HCT116 (cell line): Measurements from ENCODE around the gene DOK5. TPM values are rescaled to one million over a fixed set of nuclear protein-coding genes. Genes with fewer than 3 reads are reported as not detected.

Experiments
- ATAC-seq: fragments of 200-7000 bp; cut with Tn5 transposase; 2 replicates; pipeline ENCODE4 v1.9.1; 2020; ENCODE audit warnings: mild to moderate bottlenecking, moderate library complexity
- BruUV-seq: library from RNA; stranded (reverse); fragments of 400-500 nt; replicated peaks from 2 replicates; lab custom pipeline; 2021; lab: Mats Ljungman, UMichigan
- CTCF ChIA-PET: fragments of 300-600 bp; sonication (Branson Sonifier 250); formaldehyde crosslinking; loops from one replicate; lab custom pipeline; 2021; ENCODE audit warnings: antibody characterized with exemption; lab: Charles Lee
- POLR2A ChIA-PET: fragments of 300-600, 350-600 bp; sonication (Branson Sonifier 250); formaldehyde crosslinking; loops from one replicate; lab custom pipeline; 2021; ENCODE audit warnings: antibody characterized with exemption; lab: Charles Lee
- RAD21 ChIA-PET, 2 experiments: fragments of 300-600 bp; sonication (Branson Sonifier 250); formaldehyde crosslinking; loops; one replicate each; lab custom pipeline; 2023; ENCODE audit warnings: low total read pairs in 2 of 2; ENCODE audit not compliant: uncharacterized antibody in 2 of 2, unreplicated experiment in 2 of 2, low non-redundant PET in 1 of 2; lab: Charles Lee
- DNase-seq: peaks from one replicate; pipeline ENCODE4 v3.0.0-alpha.2; 2010; ENCODE audit warnings: low read depth, low spot score
- H2AFZ ChIP-seq: fragments of 200-600 bp; shearing (Covaris generic), sonication (generic); 2 replicates; pipeline ENCODE4 v1.6.1; 2017; ENCODE audit warnings: low read depth, mixed run types, mixed read lengths, antibody characterized with exemption, low read length; ENCODE audit not compliant: poor library complexity, severe bottlenecking
- H3K27ac ChIP-seq: 2 replicates; pipeline ENCODE4 v1.5.1; 2012; ENCODE audit warnings: low read depth, low read length
- H3K27me3 ChIP-seq: fragments of 200-600 bp; sonication (generic); 2 replicates; pipeline ENCODE4 v1.6.1; 2016; ENCODE audit warnings: mixed run types, low read length, mixed read lengths; ENCODE audit not compliant: insufficient read depth
- H3K36me3 ChIP-seq, 2 experiments: fragments of 200-500 bp in 1 of 2; fragments of 200-600 bp in 1 of 2; sonication (Bioruptor generic) in 1 of 2; sonication (generic) in 1 of 2; 2 replicates each; pipeline versions ENCODE4 v1.5.1 to v1.6.1; 2014 to 2016; ENCODE audit warnings: low read length in 2 of 2, inconsistent platforms in 1 of 2, mixed read lengths in 1 of 2, mixed run types in 1 of 2; ENCODE audit not compliant: insufficient read depth in 2 of 2, control insufficient read depth in 1 of 2
- H3K4me1 ChIP-seq, 2 experiments: fragments of 200-600 bp in 1 of 2; sonication (generic) in 1 of 2; 2 replicates each; pipeline versions ENCODE4 v1.5.1 to v1.6.1; 2012 to 2017; ENCODE audit warnings: low read length in 2 of 2, inconsistent platforms in 1 of 2, mild to moderate bottlenecking in 1 of 2, mixed read lengths in 1 of 2, mixed run types in 1 of 2, moderate library complexity in 1 of 2; ENCODE audit not compliant: insufficient read depth in 2 of 2, control insufficient read depth in 1 of 2
- H3K4me2 ChIP-seq: fragments of 200-600 bp; sonication (generic); 2 replicates; pipeline ENCODE4 v1.6.1; 2017; ENCODE audit warnings: mixed run types, low read length, mixed read lengths
- H3K4me3 ChIP-seq, 2 experiments: fragments of 200-600 bp in 1 of 2; sonication (generic) in 1 of 2; replicated peaks in 1 of 2; 2 replicates each; pipeline ENCODE4 v1.5.1; 2011 to 2016; ENCODE audit warnings: low read length in 2 of 2, control low read depth in 1 of 2, low read depth in 1 of 2, mild to moderate bottlenecking in 1 of 2, mixed read lengths in 1 of 2, mixed run types in 1 of 2
- H3K79me2 ChIP-seq: fragments of 200-600 bp; sonication (generic); 2 replicates; pipeline ENCODE4 v1.6.1; 2017; ENCODE audit warnings: mild to moderate bottlenecking, mixed run types, low read length, moderate library complexity, mixed read lengths; ENCODE audit not compliant: insufficient read depth
- H3K9ac ChIP-seq: fragments of 200-600 bp; sonication (generic); 2 replicates; pipeline ENCODE4 v1.6.1; 2016; ENCODE audit warnings: low read length, mixed read lengths
- H3K9me2 ChIP-seq: fragments of 200-600 bp; sonication (generic), shearing (Covaris generic); 2 replicates; pipeline ENCODE4 v1.6.1; 2017; ENCODE audit warnings: mixed run types, mild to moderate bottlenecking, moderate library complexity; ENCODE audit not compliant: insufficient read depth
- H3K9me3 ChIP-seq, 2 experiments: fragments of 200-500 bp in 1 of 2; fragments of 200-600 bp in 1 of 2; sonication (Bioruptor generic) in 1 of 2; sonication (generic) in 1 of 2; 2 replicates each; pipeline ENCODE4 v1.6.1; 2014 to 2017; ENCODE audit warnings: low read length in 2 of 2, mixed read lengths in 2 of 2, inconsistent platforms in 1 of 2, low read depth in 1 of 2, mild to moderate bottlenecking in 1 of 2, mixed run types in 1 of 2, moderate library complexity in 1 of 2; ENCODE audit not compliant: control insufficient read depth in 1 of 2, insufficient read depth in 1 of 2
- H4K20me1 ChIP-seq: fragments of 200-600 bp; sonication (generic), shearing (Covaris generic); 2 replicates; pipeline ENCODE4 v1.6.1; 2017; ENCODE audit warnings: mixed run types, mild to moderate bottlenecking, moderate library complexity; ENCODE audit not compliant: insufficient read depth
- ATF3 ChIP-seq: IDR thresholded peaks from 2 replicates; pipeline ENCODE4 v1.6.1; 2012
- CTCF ChIP-seq, 3 experiments: fragments of 200-600 bp in 1 of 3; sonication (generic) in 1 of 3; IDR thresholded peaks in 2 of 3; conservative IDR thresholded peaks in 1 of 3; 2 replicates each; pipeline ENCODE4 v1.5.1; 2012 to 2017; ENCODE audit warnings: low read depth in 2 of 3, low read length in 2 of 3, antibody characterized with exemption in 1 of 3, borderline replicate concordance in 1 of 3, control low read depth in 1 of 3, mild to moderate bottlenecking in 1 of 3, mixed read lengths in 1 of 3, mixed run types in 1 of 3, moderate library complexity in 1 of 3; ENCODE audit not compliant: insufficient read depth in 1 of 3
- RAD21 ChIP-seq: IDR thresholded peaks from 2 replicates; pipeline ENCODE4 v1.6.1; 2012; ENCODE audit warnings: low read depth, mild to moderate bottlenecking
- SIN3A ChIP-seq: IDR thresholded peaks from 2 replicates; pipeline ENCODE4 v1.6.1; 2012; ENCODE audit warnings: low read depth
- ZNF274 ChIP-seq: fragments of 200-500 bp; sonication (Bioruptor generic); IDR thresholded peaks from 2 replicates; pipeline ENCODE4 v1.6.1; 2014; ENCODE audit warnings: mild to moderate bottlenecking, low read depth, low read length, inconsistent platforms
- intact Hi-C: fragments of 100-400 bp; cut with micrococcal nuclease; formaldehyde crosslinking; loops from 2 replicates; pipeline ENCODE4 v1.10.0; 2022
- total RNA-seq: library from RNA; stranded (reverse); gene quantifications from one replicate; pipeline ENCODE4 v1.2.1, GENCODE V29; 2021; ENCODE audit not compliant: unreplicated experiment

Gene DOK5
- total RNA-seq, 1 experiment from 2014 or later, result not detected

- TF ChIP-seq CTCF (IDR thresholded peaks at IDR 0.05 in 2 of 3, conservative IDR thresholded peaks at IDR 0.05 in 1 of 3; ENCODE audit: borderline replicate concordance in 1 of 3, insufficient read depth in 1 of 3, low read depth in 2 of 3, low read length in 2 of 3), result no peak
- TF ChIP-seq, all 23 proteins: peak for 0
- ChIA-PET CTCF (no interaction called here), POLR2A (no interaction called here), RAD21 (no interaction called here)
- Histone ChIP-seq H3K79me2 (no peaks in the 10 kb centered on the region), H3K4me3 (no peak overlapping the region), H3K4me1 (no peaks in the 10 kb centered on the region), H3K27me3 (no peaks in the 10 kb centered on the region; the same call in 1 of the 2 replicates), H4K20me1 (no peaks in the 10 kb centered on the region), H3K9me2 (0 out of 2 replicates have a peak, but pooled peaks cover 2% of the 10 kb centered on the region), H2AFZ (no peak overlapping the region), H3K36me3 (no peaks in the 10 kb centered on the region), H3K9ac (no peak overlapping the region), H3K4me2 (no peak overlapping the region), H3K9me3 (no peaks in the 10 kb centered on the region), H3K27ac (no peak overlapping the region)
- intact Hi-C loops, result no loop called here
- DNase-seq (no peak), ATAC-seq (no peak)
- no TSS peak for BruUV-seq
Measured at GRCh38 chr20:54589402-54590030, 114.1 kb downstream of the DOK5 start.

GRCh38 chr20:54590856-54591255 lies 115.5 kb downstream of the DOK5 start:
- Histone ChIP-seq H2AFZ (no peak overlapping the region), H3K79me2 (no peaks in the 10 kb centered on the region), H3K4me2 (no peak overlapping the region), H3K27ac (no peak overlapping the region), H3K36me3 (no peaks in the 10 kb centered on the region), H3K9me2 (no peaks in the 10 kb centered on the region), H3K27me3 (no peaks in the 10 kb centered on the region; the same call in 1 of the 2 replicates), H4K20me1 (no peaks in the 10 kb centered on the region), H3K4me3 (no peak overlapping the region), H3K9ac (no peak overlapping the region), H3K9me3 (no peaks in the 10 kb centered on the region), H3K4me1 (no peaks in the 10 kb centered on the region)
- ChIA-PET POLR2A (no interaction called here), RAD21 (no interaction called here), CTCF (no interaction called here)
- intact Hi-C loops, result no loop called here
- no peak for DNase-seq
- no peak for ATAC-seq
- no peak for TF ChIP-seq SIN3A
- no peak for TF ChIP-seq ZNF274
- TF ChIP-seq RAD21, result no peak
- no peak for TF ChIP-seq ATF3
- BruUV-seq, result no TSS peak
